HEK293 (cell line): ENCODE measurements around the gene TPI1.
A peak's percentile ranks its signal among the peaks of the same experiment; 100 is the strongest.

ENCODE experiments used
- GLI4 ChIP-seq: fragments of 450-650 bp; formaldehyde crosslinking; IDR thresholded peaks from 2 replicates; pipeline ENCODE4 v1.5.1; 2016; ENCODE audit warnings: missing biosample characterization, missing genetic modification characterization
- GLIS1 ChIP-seq: fragments of 450-650 bp; formaldehyde crosslinking; IDR thresholded peaks from 2 replicates; pipeline ENCODE4 v1.5.1; 2016; ENCODE audit warnings: missing biosample characterization, missing genetic modification characterization
- PRDM10 ChIP-seq: fragments of 450-650 bp; formaldehyde crosslinking; IDR thresholded peaks from 2 replicates; pipeline ENCODE4 v1.5.1; 2016; ENCODE audit warnings: missing biosample characterization, missing genetic modification characterization
- ZFP69B ChIP-seq: fragments of 450-650 bp; formaldehyde crosslinking; IDR thresholded peaks from 2 replicates; pipeline ENCODE4 v1.5.1; 2016; ENCODE audit warnings: missing biosample characterization, missing genetic modification characterization
- ZNF112 ChIP-seq: fragments of 450-650 bp; formaldehyde crosslinking; IDR thresholded peaks from 2 replicates; pipeline ENCODE4 v1.5.0; 2017; ENCODE audit warnings: missing biosample characterization, missing genetic modification characterization
- ZNF133 ChIP-seq: fragments of 450-650 bp; formaldehyde crosslinking; IDR thresholded peaks from 2 replicates; pipeline ENCODE4 v1.5.1; 2016; ENCODE audit warnings: missing biosample characterization, missing genetic modification characterization
- ZNF140 ChIP-seq: fragments of 450-650 bp; formaldehyde crosslinking; IDR thresholded peaks from 2 replicates; pipeline ENCODE4 v1.5.1; 2016; ENCODE audit warnings: missing biosample characterization, missing genetic modification characterization
- ZNF148 ChIP-seq: fragments of 450-650 bp; formaldehyde crosslinking; IDR thresholded peaks from 2 replicates; pipeline ENCODE4 v1.5.0; 2017; ENCODE audit warnings: missing biosample characterization, missing genetic modification characterization, borderline replicate concordance
- ZNF211 ChIP-seq: fragments of 450-650 bp; formaldehyde crosslinking; IDR thresholded peaks from 2 replicates; pipeline ENCODE4 v1.5.1; 2016; ENCODE audit warnings: low read depth, missing biosample characterization, missing genetic modification characterization
- ZNF221 ChIP-seq: fragments of 450-650 bp; formaldehyde crosslinking; IDR thresholded peaks from 2 replicates; pipeline ENCODE4 v1.5.1; 2017; ENCODE audit warnings: missing biosample characterization, missing genetic modification characterization, borderline replicate concordance
- ZNF223 ChIP-seq: fragments of 450-650 bp; formaldehyde crosslinking; IDR thresholded peaks from 2 replicates; pipeline ENCODE4 v1.5.1; 2016; ENCODE audit warnings: missing biosample characterization, missing genetic modification characterization
- ZNF24 ChIP-seq: fragments of 450-650 bp; formaldehyde crosslinking; IDR thresholded peaks from 2 replicates; pipeline ENCODE4 v1.5.1; 2016; ENCODE audit warnings: missing biosample characterization, missing genetic modification characterization
- ZNF302 ChIP-seq: fragments of 450-650 bp; formaldehyde crosslinking; IDR thresholded peaks from 2 replicates; pipeline ENCODE4 v1.5.1; 2016; ENCODE audit warnings: missing biosample characterization, missing genetic modification characterization, low read depth
- ZNF335 ChIP-seq: fragments of 450-650 bp; formaldehyde crosslinking; conservative IDR thresholded peaks from 2 replicates; pipeline ENCODE4 v1.5.1; 2016; ENCODE audit warnings: missing biosample characterization, missing genetic modification characterization
- ZNF473 ChIP-seq: fragments of 450-650 bp; formaldehyde crosslinking; IDR thresholded peaks from 2 replicates; pipeline ENCODE4 v1.5.1; 2017; ENCODE audit warnings: missing biosample characterization, missing genetic modification characterization
- ZNF501 ChIP-seq: fragments of 450-650 bp; formaldehyde crosslinking; IDR thresholded peaks from 2 replicates; pipeline ENCODE4 v1.5.1; 2016; ENCODE audit warnings: missing biosample characterization, missing genetic modification characterization
- ZNF521 ChIP-seq: fragments of 450-650 bp; formaldehyde crosslinking; IDR thresholded peaks from 2 replicates; pipeline ENCODE4 v1.5.1; 2017; ENCODE audit warnings: missing biosample characterization, mild to moderate bottlenecking, missing genetic modification characterization
- ZNF548 ChIP-seq: fragments of 450-650 bp; formaldehyde crosslinking; IDR thresholded peaks from 2 replicates; pipeline ENCODE4 v1.5.1; 2016; ENCODE audit warnings: missing biosample characterization, missing genetic modification characterization
- ZNF561 ChIP-seq: fragments of 450-650 bp; IDR thresholded peaks from 2 replicates; pipeline ENCODE4 v1.5.1; 2018; ENCODE audit warnings: missing biosample characterization, missing genetic modification characterization, borderline replicate concordance
- ZNF626 ChIP-seq: fragments of 450-650 bp; sonication (Bioruptor Pico); formaldehyde crosslinking; IDR thresholded peaks from 2 replicates; pipeline ENCODE4 v1.5.1; 2018; ENCODE audit warnings: missing biosample characterization, missing genetic modification characterization, inconsistent platforms
- ZNF654 ChIP-seq: fragments of 450-650 bp; formaldehyde crosslinking; IDR thresholded peaks from 2 replicates; pipeline ENCODE4 v1.5.1; 2016; ENCODE audit warnings: low read depth, missing biosample characterization, missing genetic modification characterization
- TF ChIP-seq, protein P1 (sequence below): fragments of 450-650 bp; formaldehyde crosslinking; IDR thresholded peaks from 2 replicates; pipeline ENCODE4 v1.5.1; 2016; ENCODE audit warnings: missing biosample characterization, missing genetic modification characterization, borderline replicate concordance
- TF ChIP-seq, protein P2 (sequence below): fragments of 450-650 bp; formaldehyde crosslinking; IDR thresholded peaks from 2 replicates; pipeline ENCODE4 v1.5.1; 2016; ENCODE audit warnings: missing biosample characterization, missing genetic modification characterization
- TF ChIP-seq, protein P3 (sequence below): fragments of 450-650 bp; formaldehyde crosslinking; IDR thresholded peaks from 2 replicates; pipeline ENCODE4 v1.5.1; 2016; ENCODE audit warnings: missing biosample characterization, missing genetic modification characterization, low read depth
- TF ChIP-seq, protein P4 (sequence below): fragments of 450-650 bp; formaldehyde crosslinking; IDR thresholded peaks from 2 replicates; pipeline ENCODE4 v1.5.1; 2016; ENCODE audit warnings: missing biosample characterization, missing genetic modification characterization

Gene TPI1

GRCh38 chr12:6914246-6914946 is 47.1 kb downstream of the TPI1 start, which contains the start of gene ENO2 (continued):
- TF ChIP-seq, protein P1, sequence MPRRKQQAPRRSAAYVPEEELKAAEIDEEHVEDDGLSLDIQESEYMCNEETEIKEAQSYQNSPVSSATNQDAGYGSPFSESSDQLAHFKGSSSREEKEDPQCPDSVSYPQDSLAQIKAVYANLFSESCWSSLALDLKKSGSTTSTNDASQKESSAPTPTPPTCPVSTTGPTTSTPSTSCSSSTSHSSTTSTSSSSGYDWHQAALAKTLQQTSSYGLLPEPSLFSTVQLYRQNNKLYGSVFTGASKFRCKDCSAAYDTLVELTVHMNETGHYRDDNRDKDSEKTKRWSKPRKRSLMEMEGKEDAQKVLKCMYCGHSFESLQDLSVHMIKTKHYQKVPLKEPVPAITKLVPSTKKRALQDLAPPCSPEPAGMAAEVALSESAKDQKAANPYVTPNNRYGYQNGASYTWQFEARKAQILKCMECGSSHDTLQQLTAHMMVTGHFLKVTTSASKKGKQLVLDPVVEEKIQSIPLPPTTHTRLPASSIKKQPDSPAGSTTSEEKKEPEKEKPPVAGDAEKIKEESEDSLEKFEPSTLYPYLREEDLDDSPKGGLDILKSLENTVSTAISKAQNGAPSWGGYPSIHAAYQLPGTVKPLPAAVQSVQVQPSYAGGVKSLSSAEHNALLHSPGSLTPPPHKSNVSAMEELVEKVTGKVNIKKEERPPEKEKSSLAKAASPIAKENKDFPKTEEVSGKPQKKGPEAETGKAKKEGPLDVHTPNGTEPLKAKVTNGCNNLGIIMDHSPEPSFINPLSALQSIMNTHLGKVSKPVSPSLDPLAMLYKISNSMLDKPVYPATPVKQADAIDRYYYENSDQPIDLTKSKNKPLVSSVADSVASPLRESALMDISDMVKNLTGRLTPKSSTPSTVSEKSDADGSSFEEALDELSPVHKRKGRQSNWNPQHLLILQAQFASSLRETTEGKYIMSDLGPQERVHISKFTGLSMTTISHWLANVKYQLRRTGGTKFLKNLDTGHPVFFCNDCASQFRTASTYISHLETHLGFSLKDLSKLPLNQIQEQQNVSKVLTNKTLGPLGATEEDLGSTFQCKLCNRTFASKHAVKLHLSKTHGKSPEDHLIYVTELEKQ (tag by site-specific recombination), result no peak
- TF ChIP-seq ZNF561 (no peak; the same call in 1 of the 2 replicates), PRDM10 (no peak; the same call in 1 of the 2 replicates), ZNF335 (tag by site-specific recombination) (peak; percentile 79), ZNF521 (tag by site-specific recombination) (no peak), ZNF211 (tag by site-specific recombination) (no peak), ZNF140 (tag by site-specific recombination) (no peak), ZNF302 (tag by site-specific recombination) (no peak), ZNF473 (no peak), GLIS1 (tag by site-specific recombination) (peak; percentile 32; the same call in 1 of the 2 replicates), ZNF501 (tag by site-specific recombination) (peak; percentile 62; the same call in 1 of the 2 replicates), ZNF548 (tag by site-specific recombination) (no peak), ZNF654 (tag by site-specific recombination) (no peak), ZFP69B (no peak), ZNF112 (tag by site-specific recombination) (no peak), ZNF133 (no peak), ZNF148 (tag by site-specific recombination) (no peak), ZNF626 (tag by site-specific recombination) (no peak), ZNF223 (tag by site-specific recombination) (no peak), GLI4 (tag by site-specific recombination) (peak; percentile 63; the same call in 1 of the 2 replicates), ZNF24 (tag by site-specific recombination) (peak; percentile 37; the same call in 1 of the 2 replicates), ZNF221 (tag by site-specific recombination) (no peak)
- TF ChIP-seq, protein P2, sequence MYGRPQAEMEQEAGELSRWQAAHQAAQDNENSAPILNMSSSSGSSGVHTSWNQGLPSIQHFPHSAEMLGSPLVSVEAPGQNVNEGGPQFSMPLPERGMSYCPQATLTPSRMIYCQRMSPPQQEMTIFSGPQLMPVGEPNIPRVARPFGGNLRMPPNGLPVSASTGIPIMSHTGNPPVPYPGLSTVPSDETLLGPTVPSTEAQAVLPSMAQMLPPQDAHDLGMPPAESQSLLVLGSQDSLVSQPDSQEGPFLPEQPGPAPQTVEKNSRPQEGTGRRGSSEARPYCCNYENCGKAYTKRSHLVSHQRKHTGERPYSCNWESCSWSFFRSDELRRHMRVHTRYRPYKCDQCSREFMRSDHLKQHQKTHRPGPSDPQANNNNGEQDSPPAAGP (tag by site-specific recombination), result peak; percentile 42
- TF ChIP-seq, protein P3, sequence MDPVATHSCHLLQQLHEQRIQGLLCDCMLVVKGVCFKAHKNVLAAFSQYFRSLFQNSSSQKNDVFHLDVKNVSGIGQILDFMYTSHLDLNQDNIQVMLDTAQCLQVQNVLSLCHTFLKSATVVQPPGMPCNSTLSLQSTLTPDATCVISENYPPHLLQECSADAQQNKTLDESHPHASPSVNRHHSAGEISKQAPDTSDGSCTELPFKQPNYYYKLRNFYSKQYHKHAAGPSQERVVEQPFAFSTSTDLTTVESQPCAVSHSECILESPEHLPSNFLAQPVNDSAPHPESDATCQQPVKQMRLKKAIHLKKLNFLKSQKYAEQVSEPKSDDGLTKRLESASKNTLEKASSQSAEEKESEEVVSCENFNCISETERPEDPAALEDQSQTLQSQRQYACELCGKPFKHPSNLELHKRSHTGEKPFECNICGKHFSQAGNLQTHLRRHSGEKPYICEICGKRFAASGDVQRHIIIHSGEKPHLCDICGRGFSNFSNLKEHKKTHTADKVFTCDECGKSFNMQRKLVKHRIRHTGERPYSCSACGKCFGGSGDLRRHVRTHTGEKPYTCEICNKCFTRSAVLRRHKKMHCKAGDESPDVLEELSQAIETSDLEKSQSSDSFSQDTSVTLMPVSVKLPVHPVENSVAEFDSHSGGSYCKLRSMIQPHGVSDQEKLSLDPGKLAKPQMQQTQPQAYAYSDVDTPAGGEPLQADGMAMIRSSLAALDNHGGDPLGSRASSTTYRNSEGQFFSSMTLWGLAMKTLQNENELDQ (tag by site-specific recombination), result no peak
- TF ChIP-seq, protein P4, sequence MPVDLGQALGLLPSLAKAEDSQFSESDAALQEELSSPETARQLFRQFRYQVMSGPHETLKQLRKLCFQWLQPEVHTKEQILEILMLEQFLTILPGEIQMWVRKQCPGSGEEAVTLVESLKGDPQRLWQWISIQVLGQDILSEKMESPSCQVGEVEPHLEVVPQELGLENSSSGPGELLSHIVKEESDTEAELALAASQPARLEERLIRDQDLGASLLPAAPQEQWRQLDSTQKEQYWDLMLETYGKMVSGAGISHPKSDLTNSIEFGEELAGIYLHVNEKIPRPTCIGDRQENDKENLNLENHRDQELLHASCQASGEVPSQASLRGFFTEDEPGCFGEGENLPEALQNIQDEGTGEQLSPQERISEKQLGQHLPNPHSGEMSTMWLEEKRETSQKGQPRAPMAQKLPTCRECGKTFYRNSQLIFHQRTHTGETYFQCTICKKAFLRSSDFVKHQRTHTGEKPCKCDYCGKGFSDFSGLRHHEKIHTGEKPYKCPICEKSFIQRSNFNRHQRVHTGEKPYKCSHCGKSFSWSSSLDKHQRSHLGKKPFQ (tag by site-specific recombination), result no peak
